Measurements from ENCODE around the gene CPSF4L.

DNA sequence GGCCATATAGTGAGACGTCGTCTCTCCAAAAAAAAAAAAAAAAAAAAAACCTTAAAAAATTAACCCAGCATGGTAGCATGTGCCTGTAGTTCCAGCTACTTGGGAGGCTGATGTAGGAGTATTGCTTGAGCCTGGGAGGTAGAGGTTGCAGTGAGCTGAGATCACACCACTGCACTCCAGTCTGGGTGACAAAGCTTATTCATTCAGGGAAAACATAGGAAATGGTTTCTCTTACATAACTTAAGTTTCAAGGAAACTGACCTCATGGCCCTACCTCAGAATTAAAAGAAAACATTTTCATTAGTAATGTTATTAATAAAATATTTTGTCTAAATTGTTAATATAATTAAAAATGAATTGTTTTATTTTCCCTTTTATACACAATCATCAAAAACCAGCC is 37.4 kb downstream of the CPSF4L start:
- TF ChIP-seq, protein P1, sequence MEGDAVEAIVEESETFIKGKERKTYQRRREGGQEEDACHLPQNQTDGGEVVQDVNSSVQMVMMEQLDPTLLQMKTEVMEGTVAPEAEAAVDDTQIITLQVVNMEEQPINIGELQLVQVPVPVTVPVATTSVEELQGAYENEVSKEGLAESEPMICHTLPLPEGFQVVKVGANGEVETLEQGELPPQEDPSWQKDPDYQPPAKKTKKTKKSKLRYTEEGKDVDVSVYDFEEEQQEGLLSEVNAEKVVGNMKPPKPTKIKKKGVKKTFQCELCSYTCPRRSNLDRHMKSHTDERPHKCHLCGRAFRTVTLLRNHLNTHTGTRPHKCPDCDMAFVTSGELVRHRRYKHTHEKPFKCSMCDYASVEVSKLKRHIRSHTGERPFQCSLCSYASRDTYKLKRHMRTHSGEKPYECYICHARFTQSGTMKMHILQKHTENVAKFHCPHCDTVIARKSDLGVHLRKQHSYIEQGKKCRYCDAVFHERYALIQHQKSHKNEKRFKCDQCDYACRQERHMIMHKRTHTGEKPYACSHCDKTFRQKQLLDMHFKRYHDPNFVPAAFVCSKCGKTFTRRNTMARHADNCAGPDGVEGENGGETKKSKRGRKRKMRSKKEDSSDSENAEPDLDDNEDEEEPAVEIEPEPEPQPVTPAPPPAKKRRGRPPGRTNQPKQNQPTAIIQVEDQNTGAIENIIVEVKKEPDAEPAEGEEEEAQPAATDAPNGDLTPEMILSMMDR (IDR thresholded peaks at IDR 0.05) = no peak
- TF ChIP-seq POLR2AphosphoS5 (IDR thresholded peaks at IDR 0.05; ENCODE audit: low read depth, low read length) = no peak
- no peak for TF ChIP-seq SIN3A (IDR thresholded peaks at IDR 0.05; ENCODE audit: borderline replicate concordance, insufficient read depth, low read depth, low read length)
- TF ChIP-seq, protein P2, sequence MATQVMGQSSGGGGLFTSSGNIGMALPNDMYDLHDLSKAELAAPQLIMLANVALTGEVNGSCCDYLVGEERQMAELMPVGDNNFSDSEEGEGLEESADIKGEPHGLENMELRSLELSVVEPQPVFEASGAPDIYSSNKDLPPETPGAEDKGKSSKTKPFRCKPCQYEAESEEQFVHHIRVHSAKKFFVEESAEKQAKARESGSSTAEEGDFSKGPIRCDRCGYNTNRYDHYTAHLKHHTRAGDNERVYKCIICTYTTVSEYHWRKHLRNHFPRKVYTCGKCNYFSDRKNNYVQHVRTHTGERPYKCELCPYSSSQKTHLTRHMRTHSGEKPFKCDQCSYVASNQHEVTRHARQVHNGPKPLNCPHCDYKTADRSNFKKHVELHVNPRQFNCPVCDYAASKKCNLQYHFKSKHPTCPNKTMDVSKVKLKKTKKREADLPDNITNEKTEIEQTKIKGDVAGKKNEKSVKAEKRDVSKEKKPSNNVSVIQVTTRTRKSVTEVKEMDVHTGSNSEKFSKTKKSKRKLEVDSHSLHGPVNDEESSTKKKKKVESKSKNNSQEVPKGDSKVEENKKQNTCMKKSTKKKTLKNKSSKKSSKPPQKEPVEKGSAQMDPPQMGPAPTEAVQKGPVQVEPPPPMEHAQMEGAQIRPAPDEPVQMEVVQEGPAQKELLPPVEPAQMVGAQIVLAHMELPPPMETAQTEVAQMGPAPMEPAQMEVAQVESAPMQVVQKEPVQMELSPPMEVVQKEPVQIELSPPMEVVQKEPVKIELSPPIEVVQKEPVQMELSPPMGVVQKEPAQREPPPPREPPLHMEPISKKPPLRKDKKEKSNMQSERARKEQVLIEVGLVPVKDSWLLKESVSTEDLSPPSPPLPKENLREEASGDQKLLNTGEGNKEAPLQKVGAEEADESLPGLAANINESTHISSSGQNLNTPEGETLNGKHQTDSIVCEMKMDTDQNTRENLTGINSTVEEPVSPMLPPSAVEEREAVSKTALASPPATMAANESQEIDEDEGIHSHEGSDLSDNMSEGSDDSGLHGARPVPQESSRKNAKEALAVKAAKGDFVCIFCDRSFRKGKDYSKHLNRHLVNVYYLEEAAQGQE (IDR thresholded peaks at IDR 0.05; ENCODE audit: insufficient read depth in 1 of 2, low read depth in 2 of 2, low read length in 1 of 2) = no peak

All from Panc1 (cell line).